GM23338 (cell line): ENCODE results near the gene GDPD5. TPM values are rescaled to one million over a fixed set of nuclear protein-coding genes. Genes with fewer than 3 reads are reported as not detected.
A peak's percentile ranks its signal among the peaks of the same experiment; 100 is the strongest.

Source experiments
- ATAC-seq: fragments of 200-7000 bp; cut with Tn5 transposase; 3 replicates; pipeline ENCODE4 v1.9.1; 2020
- DNase-seq: peaks from one replicate; pipeline ENCODE4 v3.0.0-alpha.2; 2015; ENCODE audit warnings: low spot score
- H2AFZ ChIP-seq: fragments of 200-600 bp; sonication (generic); 2 replicates; pipeline ENCODE4 v1.8.0; 2016; ENCODE audit warnings: antibody characterized with exemption, mild to moderate bottlenecking, moderate library complexity
- H3F3A ChIP-seq: fragments of 200-600 bp; sonication (generic); replicated peaks from 2 replicates; pipeline ENCODE4 v1.8.0; 2017; ENCODE audit warnings: antibody characterized with exemption, mixed run types, low read depth
- H3K27ac ChIP-seq: fragments of 200-600 bp; sonication (generic); 2 replicates; pipeline ENCODE4 v1.6.1; 2016; ENCODE audit warnings: low read depth
- H3K27me3 ChIP-seq: fragments of 200-600 bp; sonication (generic); 2 replicates; pipeline ENCODE4 v1.8.0; 2016; ENCODE audit warnings: mild to moderate bottlenecking, mixed run types, moderate library complexity; ENCODE audit not compliant: insufficient read depth
- H3K36me3 ChIP-seq: fragments of 200-600 bp; sonication (generic); 2 replicates; pipeline ENCODE4 v1.8.0; 2016; ENCODE audit warnings: mild to moderate bottlenecking; ENCODE audit not compliant: insufficient read depth
- H3K4me1 ChIP-seq: fragments of 200-600 bp; sonication (generic); 2 replicates; pipeline ENCODE4 v1.8.0; 2016; ENCODE audit warnings: mild to moderate bottlenecking, moderate library complexity; ENCODE audit not compliant: insufficient read depth
- H3K4me2 ChIP-seq: fragments of 200-600 bp; sonication (generic); 2 replicates; pipeline ENCODE4 v1.7.1; 2017; ENCODE audit warnings: mixed run types
- H3K4me3 ChIP-seq: fragments of 200-600 bp; sonication (generic); 2 replicates; pipeline ENCODE4 v1.6.1; 2016; ENCODE audit warnings: mixed run types
- H3K79me2 ChIP-seq: fragments of 200-600 bp; sonication (generic); replicated peaks from 2 replicates; pipeline ENCODE4 v1.8.0; 2017; ENCODE audit warnings: mild to moderate bottlenecking; ENCODE audit not compliant: insufficient read depth
- H3K9me2 ChIP-seq: fragments of 200-600 bp; sonication (generic); 2 replicates; pipeline ENCODE4 v1.8.0; 2017; ENCODE audit not compliant: insufficient read depth
- H4K20me1 ChIP-seq: fragments of 200-600 bp; sonication (generic); replicated peaks from 2 replicates; pipeline ENCODE4 v1.8.0; 2017; ENCODE audit warnings: mild to moderate bottlenecking; ENCODE audit not compliant: insufficient read depth
- H3K27ac Mint-ChIP-seq: 2 replicates; pipeline ENCODE4 v1.8.0; 2020; ENCODE audit warnings: inconsistent platforms, mild to moderate bottlenecking, moderate library complexity, mixed read lengths
- H3K27me3 Mint-ChIP-seq: 3 replicates; pipeline ENCODE4 v1.8.0; 2022; ENCODE audit warnings: low read depth, mild to moderate bottlenecking, moderate library complexity, mixed read lengths, inconsistent platforms; ENCODE audit not compliant: insufficient read depth, poor library complexity
- H3K36me3 Mint-ChIP-seq: 3 replicates; pipeline ENCODE4 v1.8.0; 2021; ENCODE audit warnings: low read depth, mild to moderate bottlenecking, inconsistent platforms, moderate library complexity, mixed read lengths
- H3K4me1 Mint-ChIP-seq: 3 replicates; pipeline ENCODE4 v1.8.0; 2020; ENCODE audit warnings: mild to moderate bottlenecking, inconsistent platforms, mixed read lengths
- H3K4me3 Mint-ChIP-seq: 3 replicates; pipeline ENCODE4 v1.8.0; 2021; ENCODE audit warnings: moderate library complexity, mild to moderate bottlenecking, inconsistent platforms, mixed read lengths
- H3K9me3 Mint-ChIP-seq: 3 replicates; pipeline ENCODE4 v1.8.0; 2020; ENCODE audit warnings: moderate library complexity, mild to moderate bottlenecking, inconsistent platforms, mixed read lengths
- CREB1 ChIP-seq: fragments of 250-450 bp; sonication (Bioruptor Pico); IDR thresholded peaks from 2 replicates; pipeline ENCODE4 v1.5.0; 2020; ENCODE audit warnings: low read depth, mild to moderate bottlenecking, moderate library complexity
- EZH2 ChIP-seq: fragments of 200-600 bp; sonication (generic); IDR thresholded peaks from one replicate; pipeline ENCODE4 v1.8.0; 2017; ENCODE audit warnings: antibody characterized with exemption, mild to moderate bottlenecking, low read depth; ENCODE audit not compliant: unreplicated experiment
- EZH2phosphoT487 ChIP-seq: fragments of 200-600 bp; sonication (generic); IDR thresholded peaks from one replicate; pipeline ENCODE4 v1.8.1; 2018; ENCODE audit warnings: antibody characterized with exemption; ENCODE audit not compliant: unreplicated experiment
- JUNB ChIP-seq: IDR thresholded peaks from one replicate; pipeline ENCODE4 v1.6.1; 2016; ENCODE audit warnings: antibody characterized with exemption; ENCODE audit not compliant: unreplicated experiment
- NANOG ChIP-seq: IDR thresholded peaks from 2 replicates; pipeline ENCODE4 v1.6.1; 2016; ENCODE audit warnings: antibody characterized with exemption, borderline replicate concordance
- POLR2AphosphoS5 ChIP-seq: IDR thresholded peaks from 2 replicates; pipeline ENCODE4 v1.6.1; 2016; ENCODE audit warnings: antibody characterized with exemption, low read depth
- STAT1 ChIP-seq: IDR thresholded peaks from one replicate; pipeline ENCODE4 v1.6.1; 2016; ENCODE audit warnings: antibody characterized with exemption; ENCODE audit not compliant: unreplicated experiment
- ZNF114 ChIP-seq: fragments of 250-450 bp; sonication (Bioruptor Pico); IDR thresholded peaks from 2 replicates; pipeline ENCODE4 v1.5.0; 2020; ENCODE audit warnings: mild to moderate bottlenecking, moderate library complexity
- ZNF331 ChIP-seq: fragments of 250-450 bp; sonication (Bioruptor Pico); IDR thresholded peaks from 2 replicates; pipeline ENCODE4 v1.5.0; 2020; ENCODE audit warnings: low read depth, mild to moderate bottlenecking, moderate library complexity
- polyA plus RNA-seq: library from polyadenylated mRNA; unstranded; fragments of >200 nt; fragmentation: Nextera tagmentation; extraction: Ambion mirVana; gene quantifications from 2 replicates; pipeline ENCODE4 v1.2.1, GENCODE V29; 2016
- total RNA-seq: library from RNA; depleted of rRNA; stranded (reverse); fragments of >200 nt; shearing (Covaris generic); gene quantifications from 2 replicates; pipeline ENCODE4 v1.2.3, GENCODE V29; 2014
- TF ChIP-seq, protein P1 (sequence below): IDR thresholded peaks from one replicate; pipeline ENCODE4 v1.6.1; 2018; ENCODE audit warnings: antibody characterized with exemption; ENCODE audit not compliant: unreplicated experiment
- TF ChIP-seq, protein P2 (sequence below), 2 experiments: fragments of 200-600 bp in 1 of 2; sonication (generic) in 1 of 2; conservative IDR thresholded peaks; 2 replicates each; pipeline versions ENCODE4 v1.5.1 to v1.6.1; 2016 to 2017; ENCODE audit warnings: antibody characterized with exemption in 2 of 2, low read depth in 2 of 2, mild to moderate bottlenecking in 2 of 2, moderate library complexity in 1 of 2
- TF ChIP-seq, protein P3 (sequence below): IDR thresholded peaks from 2 replicates; pipeline ENCODE4 v1.6.1; 2016; ENCODE audit warnings: antibody characterized with exemption
- TF ChIP-seq, protein P4 (sequence below): fragments of 250-450 bp; sonication (Bioruptor Pico); IDR thresholded peaks from 2 replicates; pipeline ENCODE4 v1.5.0; 2020; ENCODE audit warnings: mild to moderate bottlenecking, moderate library complexity

Gene GDPD5
- total and polyA plus RNA-seq, 2 experiments from 2014 or later: 1.6 to 4.9 TPM

DNA sequence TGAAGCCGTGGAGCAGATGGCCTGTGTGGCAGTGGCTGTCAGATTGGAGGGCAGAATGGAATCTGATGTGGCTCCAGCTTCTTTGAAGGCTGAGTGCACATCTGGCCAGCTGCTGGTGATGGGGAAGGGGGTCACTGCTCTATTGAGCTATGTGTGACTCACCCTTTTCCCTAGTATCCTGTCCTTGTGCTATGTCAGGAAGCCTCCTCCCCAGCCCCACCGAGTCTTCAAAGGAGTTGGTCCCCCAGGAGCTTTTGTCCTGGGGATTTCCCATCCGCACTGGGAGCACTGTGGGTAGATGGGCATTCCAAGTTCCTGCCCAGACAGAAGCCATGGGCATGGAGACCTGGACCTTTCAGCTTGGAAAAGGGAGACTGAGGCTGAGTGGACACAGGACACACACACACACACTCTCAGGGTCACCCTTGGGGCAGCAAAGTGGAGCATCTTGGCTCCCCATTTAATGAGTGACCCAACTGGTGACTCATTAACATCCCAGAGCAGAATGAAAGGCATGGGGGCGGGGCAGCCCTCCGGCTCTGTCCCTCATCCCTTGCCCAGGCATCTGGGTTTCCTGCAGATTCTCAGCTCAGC, 39.6 kb upstream of the GDPD5 start:
- ATAC-seq: no peak

More for the DNA sequence above, 39.6 kb upstream of the GDPD5 start:
- Histone ChIP-seq H3K4me2 (peak overlapping the region; percentile 86), H3K4me1 (peaks cover 36% of the 10 kb centered on the region), H2AFZ (no peak overlapping the region), H4K20me1 (peaks cover 34% of the 10 kb centered on the region), H3K4me3 (peak overlapping the region; percentile 98; the same call in 1 of the 2 replicates), H3F3A (peaks cover 13% of the 10 kb centered on the region), H3K27ac (peak overlapping the region; percentile 85), H3K36me3 (peaks cover 36% of the 10 kb centered on the region), H3K27me3 (no peaks in the 10 kb centered on the region), H3K9me2 (no peaks in the 10 kb centered on the region), H3K79me2 (peaks cover 70% of the 10 kb centered on the region)
- no peak for TF ChIP-seq JUNB
- TF ChIP-seq, protein P1, sequence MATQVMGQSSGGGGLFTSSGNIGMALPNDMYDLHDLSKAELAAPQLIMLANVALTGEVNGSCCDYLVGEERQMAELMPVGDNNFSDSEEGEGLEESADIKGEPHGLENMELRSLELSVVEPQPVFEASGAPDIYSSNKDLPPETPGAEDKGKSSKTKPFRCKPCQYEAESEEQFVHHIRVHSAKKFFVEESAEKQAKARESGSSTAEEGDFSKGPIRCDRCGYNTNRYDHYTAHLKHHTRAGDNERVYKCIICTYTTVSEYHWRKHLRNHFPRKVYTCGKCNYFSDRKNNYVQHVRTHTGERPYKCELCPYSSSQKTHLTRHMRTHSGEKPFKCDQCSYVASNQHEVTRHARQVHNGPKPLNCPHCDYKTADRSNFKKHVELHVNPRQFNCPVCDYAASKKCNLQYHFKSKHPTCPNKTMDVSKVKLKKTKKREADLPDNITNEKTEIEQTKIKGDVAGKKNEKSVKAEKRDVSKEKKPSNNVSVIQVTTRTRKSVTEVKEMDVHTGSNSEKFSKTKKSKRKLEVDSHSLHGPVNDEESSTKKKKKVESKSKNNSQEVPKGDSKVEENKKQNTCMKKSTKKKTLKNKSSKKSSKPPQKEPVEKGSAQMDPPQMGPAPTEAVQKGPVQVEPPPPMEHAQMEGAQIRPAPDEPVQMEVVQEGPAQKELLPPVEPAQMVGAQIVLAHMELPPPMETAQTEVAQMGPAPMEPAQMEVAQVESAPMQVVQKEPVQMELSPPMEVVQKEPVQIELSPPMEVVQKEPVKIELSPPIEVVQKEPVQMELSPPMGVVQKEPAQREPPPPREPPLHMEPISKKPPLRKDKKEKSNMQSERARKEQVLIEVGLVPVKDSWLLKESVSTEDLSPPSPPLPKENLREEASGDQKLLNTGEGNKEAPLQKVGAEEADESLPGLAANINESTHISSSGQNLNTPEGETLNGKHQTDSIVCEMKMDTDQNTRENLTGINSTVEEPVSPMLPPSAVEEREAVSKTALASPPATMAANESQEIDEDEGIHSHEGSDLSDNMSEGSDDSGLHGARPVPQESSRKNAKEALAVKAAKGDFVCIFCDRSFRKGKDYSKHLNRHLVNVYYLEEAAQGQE: no peak
- TF ChIP-seq, protein P2, sequence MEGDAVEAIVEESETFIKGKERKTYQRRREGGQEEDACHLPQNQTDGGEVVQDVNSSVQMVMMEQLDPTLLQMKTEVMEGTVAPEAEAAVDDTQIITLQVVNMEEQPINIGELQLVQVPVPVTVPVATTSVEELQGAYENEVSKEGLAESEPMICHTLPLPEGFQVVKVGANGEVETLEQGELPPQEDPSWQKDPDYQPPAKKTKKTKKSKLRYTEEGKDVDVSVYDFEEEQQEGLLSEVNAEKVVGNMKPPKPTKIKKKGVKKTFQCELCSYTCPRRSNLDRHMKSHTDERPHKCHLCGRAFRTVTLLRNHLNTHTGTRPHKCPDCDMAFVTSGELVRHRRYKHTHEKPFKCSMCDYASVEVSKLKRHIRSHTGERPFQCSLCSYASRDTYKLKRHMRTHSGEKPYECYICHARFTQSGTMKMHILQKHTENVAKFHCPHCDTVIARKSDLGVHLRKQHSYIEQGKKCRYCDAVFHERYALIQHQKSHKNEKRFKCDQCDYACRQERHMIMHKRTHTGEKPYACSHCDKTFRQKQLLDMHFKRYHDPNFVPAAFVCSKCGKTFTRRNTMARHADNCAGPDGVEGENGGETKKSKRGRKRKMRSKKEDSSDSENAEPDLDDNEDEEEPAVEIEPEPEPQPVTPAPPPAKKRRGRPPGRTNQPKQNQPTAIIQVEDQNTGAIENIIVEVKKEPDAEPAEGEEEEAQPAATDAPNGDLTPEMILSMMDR (conservative IDR thresholded peaks at IDR 0.05; ENCODE audit: low read depth in 2 of 2): no peak
- no peak for TF ChIP-seq STAT1
- no peak for TF ChIP-seq EZH2
- TF ChIP-seq, protein P3, sequence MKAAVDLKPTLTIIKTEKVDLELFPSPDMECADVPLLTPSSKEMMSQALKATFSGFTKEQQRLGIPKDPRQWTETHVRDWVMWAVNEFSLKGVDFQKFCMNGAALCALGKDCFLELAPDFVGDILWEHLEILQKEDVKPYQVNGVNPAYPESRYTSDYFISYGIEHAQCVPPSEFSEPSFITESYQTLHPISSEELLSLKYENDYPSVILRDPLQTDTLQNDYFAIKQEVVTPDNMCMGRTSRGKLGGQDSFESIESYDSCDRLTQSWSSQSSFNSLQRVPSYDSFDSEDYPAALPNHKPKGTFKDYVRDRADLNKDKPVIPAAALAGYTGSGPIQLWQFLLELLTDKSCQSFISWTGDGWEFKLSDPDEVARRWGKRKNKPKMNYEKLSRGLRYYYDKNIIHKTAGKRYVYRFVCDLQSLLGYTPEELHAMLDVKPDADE: no peak
- no peak for TF ChIP-seq ZNF331 (CRISPR knock-in tag)
- no peak for TF ChIP-seq EZH2phosphoT487
- TF ChIP-seq POLR2AphosphoS5: no peak; the same call in none of the 2 replicates
- no peak for TF ChIP-seq CREB1 (CRISPR knock-in tag)
- no peak for TF ChIP-seq ZNF114 (CRISPR knock-in tag)
- no peak for TF ChIP-seq NANOG
- TF ChIP-seq, protein P4, sequence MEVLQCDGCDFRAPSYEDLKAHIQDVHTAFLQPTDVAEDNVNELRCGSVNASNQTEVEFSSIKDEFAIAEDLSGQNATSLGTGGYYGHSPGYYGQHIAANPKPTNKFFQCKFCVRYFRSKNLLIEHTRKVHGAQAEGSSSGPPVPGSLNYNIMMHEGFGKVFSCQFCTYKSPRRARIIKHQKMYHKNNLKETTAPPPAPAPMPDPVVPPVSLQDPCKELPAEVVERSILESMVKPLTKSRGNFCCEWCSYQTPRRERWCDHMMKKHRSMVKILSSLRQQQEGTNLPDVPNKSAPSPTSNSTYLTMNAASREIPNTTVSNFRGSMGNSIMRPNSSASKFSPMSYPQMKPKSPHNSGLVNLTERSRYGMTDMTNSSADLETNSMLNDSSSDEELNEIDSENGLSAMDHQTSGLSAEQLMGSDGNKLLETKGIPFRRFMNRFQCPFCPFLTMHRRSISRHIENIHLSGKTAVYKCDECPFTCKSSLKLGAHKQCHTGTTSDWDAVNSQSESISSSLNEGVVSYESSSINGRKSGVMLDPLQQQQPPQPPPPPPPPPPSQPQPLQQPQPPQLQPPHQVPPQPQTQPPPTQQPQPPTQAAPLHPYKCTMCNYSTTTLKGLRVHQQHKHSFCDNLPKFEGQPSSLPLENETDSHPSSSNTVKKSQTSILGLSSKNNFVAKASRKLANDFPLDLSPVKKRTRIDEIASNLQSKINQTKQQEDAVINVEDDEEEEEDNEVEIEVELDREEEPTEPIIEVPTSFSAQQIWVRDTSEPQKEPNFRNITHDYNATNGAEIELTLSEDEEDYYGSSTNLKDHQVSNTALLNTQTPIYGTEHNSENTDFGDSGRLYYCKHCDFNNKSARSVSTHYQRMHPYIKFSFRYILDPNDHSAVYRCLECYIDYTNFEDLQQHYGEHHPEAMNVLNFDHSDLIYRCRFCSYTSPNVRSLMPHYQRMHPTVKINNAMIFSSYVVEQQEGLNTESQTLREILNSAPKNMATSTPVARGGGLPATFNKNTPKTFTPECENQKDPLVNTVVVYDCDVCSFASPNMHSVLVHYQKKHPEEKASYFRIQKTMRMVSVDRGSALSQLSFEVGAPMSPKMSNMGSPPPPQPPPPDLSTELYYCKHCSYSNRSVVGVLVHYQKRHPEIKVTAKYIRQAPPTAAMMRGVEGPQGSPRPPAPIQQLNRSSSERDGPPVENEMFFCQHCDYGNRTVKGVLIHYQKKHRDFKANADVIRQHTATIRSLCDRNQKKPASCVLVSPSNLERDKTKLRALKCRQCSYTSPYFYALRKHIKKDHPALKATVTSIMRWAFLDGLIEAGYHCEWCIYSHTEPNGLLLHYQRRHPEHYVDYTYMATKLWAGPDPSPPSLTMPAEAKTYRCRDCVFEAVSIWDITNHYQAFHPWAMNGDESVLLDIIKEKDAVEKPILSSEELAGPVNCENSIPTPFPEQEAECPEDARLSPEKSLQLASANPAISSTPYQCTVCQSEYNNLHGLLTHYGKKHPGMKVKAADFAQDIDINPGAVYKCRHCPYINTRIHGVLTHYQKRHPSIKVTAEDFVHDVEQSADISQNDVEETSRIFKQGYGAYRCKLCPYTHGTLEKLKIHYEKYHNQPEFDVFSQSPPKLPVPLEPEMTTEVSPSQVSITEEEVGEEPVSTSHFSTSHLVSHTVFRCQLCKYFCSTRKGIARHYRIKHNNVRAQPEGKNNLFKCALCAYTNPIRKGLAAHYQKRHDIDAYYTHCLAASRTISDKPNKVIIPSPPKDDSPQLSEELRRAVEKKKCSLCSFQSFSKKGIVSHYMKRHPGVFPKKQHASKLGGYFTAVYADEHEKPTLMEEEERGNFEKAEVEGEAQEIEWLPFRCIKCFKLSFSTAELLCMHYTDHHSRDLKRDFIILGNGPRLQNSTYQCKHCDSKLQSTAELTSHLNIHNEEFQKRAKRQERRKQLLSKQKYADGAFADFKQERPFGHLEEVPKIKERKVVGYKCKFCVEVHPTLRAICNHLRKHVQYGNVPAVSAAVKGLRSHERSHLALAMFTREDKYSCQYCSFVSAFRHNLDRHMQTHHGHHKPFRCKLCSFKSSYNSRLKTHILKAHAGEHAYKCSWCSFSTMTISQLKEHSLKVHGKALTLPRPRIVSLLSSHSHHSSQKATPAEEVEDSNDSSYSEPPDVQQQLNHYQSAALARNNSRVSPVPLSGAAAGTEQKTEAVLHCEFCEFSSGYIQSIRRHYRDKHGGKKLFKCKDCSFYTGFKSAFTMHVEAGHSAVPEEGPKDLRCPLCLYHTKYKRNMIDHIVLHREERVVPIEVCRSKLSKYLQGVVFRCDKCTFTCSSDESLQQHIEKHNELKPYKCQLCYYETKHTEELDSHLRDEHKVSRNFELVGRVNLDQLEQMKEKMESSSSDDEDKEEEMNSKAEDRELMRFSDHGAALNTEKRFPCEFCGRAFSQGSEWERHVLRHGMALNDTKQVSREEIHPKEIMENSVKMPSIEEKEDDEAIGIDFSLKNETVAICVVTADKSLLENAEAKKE (CRISPR knock-in tag): no peak
- Mint-ChIP-seq H3K9me3 (no peaks in the 10 kb centered on the region), H3K36me3 (peaks cover 73% of the 10 kb centered on the region), H3K4me3 (peak overlapping the region; percentile 97), H3K4me1 (peaks cover 39% of the 10 kb centered on the region), H3K27me3 (peaks cover 32% of the 10 kb centered on the region), H3K27ac (peak overlapping the region; percentile 85)
- DNase-seq: no peak
